ENCODE data around the gene TRIO.
"Not testable (repeated sequence)": the region's sequence is repeated elsewhere in the genome, so short reads cannot be mapped to it uniquely, and the experiment has no call there.

Gene TRIO

DNA sequence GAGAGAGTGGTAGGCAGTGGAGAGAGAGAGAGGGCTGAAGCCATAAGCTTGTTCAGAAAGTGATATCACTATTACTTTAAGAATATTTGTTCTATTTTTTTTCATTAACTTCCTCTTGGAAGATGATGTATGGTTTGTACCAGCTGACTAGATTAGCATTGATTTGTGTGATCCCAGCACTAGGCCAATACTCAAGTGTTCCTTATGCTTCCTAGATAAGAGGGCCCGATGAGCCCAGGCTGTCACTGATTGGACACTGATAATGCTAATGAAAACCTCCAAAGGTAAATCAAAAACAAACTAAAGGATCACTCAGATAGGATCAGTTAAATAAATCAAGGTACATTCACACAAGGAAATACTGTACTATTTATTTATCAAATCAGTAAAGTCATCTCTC is 385.8 kb downstream of the TRIO start:
- DNase-seq: no peak

DNA sequence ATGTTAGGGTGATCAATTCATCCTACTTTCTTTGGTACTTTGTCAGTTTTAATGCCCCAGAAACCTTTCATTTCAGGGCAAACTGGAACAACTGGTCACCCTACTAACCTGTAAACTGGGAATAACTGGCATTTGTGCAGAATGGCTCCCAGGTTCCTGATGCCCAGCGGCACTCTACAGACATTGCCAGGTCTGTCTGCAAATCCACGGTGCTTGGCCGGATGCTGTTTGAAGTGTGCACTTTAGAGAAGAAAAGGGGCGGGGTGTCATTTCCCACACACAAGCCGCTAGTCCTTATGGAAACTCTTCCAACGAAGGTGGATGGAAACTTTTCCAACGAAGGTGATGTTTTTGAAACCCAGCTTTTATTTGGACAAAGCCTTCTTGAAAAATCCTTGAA is 388.5 kb downstream of the TRIO start:
- no peak for DNase-seq

DNA sequence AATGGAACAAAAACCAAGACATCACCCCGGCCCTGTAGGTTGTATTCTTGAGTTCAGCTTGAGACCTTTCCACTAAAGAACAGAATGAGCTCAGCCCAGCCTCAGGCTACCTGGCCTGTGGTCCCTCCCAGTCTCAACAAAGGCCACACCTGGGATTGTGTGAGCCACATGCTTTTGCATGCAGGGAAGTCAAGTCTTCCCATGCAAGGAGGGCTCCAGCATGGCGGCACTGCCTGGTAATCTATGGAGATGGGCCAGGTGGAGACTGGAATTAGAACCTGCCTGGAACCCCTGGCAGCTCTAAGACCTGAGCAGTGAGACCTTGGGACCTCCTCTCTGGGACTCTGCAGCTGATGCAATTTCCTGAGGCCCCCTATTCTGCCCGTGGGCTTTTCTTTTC is 389.0 kb downstream of the TRIO start:
- no peak for DNase-seq

DNA sequence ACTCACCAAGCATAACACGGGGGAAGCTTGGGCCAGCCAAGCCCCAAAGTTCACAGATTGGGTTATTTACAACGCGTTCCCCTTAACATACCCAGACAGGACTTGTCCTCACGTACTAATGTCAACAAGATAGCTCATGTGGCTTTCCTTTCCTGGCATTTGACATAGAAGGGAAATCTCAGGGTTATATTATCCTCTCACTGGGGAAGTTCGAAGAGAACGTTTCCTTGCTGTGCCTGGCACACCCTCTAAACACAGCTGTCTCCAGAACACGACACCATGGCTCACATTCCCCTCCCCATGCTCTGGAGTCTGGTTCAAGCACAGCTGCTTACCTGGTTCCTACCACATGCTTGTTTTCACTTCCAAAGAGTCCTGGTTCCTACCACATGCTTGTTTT is 391.6 kb downstream of the TRIO start:
- no peak for DNase-seq

DNA sequence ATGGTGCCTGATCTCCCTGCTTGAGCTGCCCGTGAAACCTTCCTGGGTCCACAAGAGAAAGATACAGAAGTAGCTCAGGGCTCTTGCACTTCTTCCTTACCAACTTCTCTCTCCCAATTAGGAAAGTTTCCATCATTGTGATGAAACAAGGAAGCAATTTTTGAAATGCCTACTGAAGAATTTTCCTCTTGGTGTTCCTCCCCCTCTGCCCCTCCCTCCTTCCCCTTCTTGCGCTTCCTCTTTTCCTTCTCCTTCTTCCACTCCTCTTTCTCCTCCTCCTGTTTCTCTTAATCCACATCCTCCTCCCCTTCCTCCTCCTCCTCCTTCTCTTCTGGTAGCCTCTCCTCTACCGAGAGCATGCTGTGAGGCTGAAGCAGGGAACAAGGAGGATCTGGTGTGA is 402.2 kb downstream of the TRIO start:
- DNase-seq: no peak

DNA sequence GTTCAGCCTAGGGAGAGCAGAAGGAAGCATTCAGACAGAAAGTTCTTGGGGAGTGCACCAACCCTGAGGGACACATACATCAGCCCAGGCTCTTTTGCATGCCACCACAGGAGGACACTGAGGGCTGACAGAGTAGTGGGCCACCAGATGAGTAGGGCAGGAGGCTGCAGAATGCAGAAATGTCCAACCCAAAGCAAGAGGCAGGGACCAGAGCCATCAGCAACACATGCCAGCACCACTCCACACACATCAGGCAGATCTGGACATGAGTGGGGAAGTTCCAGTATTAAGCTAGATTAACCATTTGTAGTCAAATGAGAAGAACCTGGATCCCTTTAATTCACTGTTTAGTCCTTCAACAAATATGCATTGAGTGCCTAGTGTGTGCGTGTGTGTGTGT is 402.7 kb downstream of the TRIO start:
- no peak for DNase-seq

DNA sequence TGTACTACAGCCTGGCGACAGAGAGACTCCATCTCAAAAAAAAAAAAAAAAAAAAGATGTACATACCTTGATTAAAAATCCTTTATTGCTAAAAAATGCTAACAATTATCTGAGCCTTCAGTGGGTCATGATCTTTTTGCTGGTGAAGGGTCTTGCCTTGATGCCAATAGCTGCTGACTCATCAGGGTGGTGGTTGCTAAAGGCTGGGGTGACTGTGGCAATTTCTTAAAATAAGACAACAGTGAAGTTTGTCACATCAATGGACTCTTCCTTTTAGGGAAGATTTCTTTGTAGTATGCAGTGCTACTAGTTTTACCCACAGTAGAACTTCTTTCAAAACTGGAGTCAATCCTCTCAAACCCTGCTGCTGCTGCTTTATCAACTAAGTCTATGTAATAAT is 404.5 kb downstream of the TRIO start:
- no peak for DNase-seq

DNA sequence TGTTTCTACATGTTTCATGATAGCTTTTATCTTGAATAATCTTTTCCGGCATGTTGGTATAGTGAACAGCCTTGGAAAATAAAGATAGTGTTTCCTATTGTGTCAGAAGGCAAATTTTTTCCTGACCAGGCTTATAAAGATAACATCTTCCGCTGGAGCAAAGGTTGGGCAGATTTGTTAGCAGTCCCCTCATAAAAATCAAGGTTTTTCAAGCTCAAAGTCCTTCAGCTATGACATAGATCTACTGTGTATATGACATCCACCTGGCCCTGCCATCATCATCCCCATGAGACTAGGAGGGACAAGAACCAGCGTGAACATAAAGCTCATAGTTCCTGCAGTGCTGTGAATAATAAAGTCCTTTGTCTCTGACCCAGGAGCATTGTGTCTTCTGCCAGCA is 408.1 kb downstream of the TRIO start:
- no peak for DNase-seq

DNA sequence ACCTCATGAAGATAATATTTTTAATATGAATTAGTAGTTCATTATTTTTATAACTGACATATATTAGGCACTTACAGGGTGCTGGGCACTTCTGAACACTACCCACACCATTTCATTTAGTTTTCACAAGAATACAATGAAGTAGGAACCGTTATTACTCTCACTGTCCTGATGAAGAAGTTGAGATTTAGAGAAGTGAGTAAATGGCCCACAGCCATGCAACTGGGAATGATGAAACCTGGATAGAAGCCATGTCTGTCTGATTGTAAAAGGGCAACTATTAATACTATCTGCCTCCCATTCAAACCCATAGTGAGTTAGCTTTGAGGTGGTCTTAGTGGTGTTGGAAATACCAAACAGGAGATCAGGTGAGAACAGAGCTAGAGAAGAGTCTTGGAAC is 408.9 kb downstream of the TRIO start:
- no peak for DNase-seq

DNA sequence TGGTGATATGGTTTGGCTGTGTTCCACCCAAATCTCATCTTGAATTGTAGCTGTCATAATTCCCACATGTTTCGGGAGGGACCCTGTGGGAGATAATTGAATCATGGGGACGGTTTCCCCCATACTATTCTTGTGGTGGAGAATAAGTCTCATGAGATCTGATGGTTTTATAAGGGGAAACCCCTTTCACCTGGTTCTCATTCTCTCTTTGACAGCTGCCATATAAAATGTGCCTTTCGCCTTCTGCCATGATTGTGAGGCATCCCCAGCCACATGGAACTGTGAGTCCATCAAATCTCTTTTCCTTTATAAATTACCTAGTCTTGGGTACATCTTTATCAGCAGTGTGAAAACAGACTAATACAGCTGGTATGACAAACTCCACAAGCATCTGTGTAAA is 411.1 kb downstream of the TRIO start:
- DNase-seq: not testable (repeated sequence)

DNA sequence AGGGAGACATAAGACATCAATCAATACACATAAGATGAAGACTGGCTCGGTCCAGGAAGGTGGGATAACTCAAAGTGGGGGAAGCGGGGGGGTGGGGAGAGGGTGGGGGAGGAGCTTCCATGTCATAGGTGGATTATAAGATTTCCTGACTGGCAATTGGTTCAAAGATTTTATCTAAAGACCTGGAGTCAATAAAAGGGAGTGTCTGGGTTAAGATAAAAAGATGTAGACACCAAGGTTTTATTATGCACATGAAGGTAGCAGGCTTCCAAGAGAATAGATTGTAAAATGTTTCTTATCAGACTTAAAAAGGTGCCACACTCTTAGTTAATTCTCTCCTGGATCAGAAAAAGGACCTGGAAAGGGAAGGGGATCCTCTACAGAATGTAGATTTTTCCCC is 412.9 kb downstream of the TRIO start:
- no peak for DNase-seq

DNA sequence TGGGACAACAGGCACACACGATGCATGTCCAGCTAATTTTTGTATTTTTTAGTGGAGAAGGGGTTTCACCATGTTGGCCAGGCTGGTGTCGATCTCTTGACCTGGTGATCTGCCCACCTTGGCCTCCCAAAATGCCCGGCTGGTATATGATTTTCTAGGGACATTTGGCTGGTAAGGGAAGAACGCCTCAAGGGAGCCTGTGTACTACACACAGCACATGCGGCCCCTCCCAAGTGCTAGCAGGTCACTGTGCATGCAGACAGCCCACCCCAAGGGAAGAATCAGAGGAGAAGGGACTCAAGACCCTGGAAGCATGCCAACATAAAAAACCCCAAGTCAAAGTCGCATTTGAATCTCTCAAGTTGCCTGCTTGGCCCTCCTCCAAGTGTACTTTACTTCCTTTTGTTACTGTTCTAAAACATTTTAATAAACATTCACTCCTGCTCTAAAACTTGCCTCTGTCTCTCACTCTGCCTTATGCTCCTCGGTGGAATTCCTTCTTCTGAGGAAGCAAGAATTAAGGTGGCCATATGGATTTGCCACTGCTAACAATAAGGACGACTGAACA is 414.1 kb downstream of the TRIO start:
- DNase-seq: no peak

DNA sequence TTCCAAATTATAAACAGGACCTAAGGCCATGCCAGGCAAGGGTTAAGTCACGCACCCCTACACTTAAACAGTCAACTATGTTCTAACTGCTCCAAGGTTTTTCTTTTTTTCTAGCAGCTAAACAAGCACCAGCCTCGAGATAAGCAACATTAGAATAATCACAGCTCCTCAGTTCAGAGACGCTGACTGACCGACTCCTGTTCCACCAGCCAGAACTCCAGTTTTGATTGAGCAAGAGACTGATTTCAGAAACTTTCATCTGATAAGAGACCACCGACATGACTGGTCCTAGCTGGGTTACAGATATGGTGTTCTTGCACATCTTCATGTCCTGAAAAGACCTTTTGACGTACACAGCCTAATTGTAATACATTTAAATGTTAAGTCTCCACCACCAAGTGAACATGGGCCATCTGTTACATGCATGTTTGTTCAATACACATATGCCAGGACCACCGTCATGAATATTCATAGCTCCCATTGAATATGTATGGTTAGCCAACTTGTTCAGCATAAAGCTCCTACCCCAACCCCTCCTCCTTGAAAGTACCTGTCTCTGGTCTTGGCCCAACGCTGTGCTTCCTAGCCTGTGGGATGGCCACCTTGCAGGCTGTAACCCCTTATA is 414.8 kb downstream of the TRIO start:
- DNase-seq: no peak
